IMR-90 (cell line): ENCODE results near the gene HYCC2. TPM values are rescaled to one million over a fixed set of nuclear protein-coding genes. Genes with fewer than 3 reads are reported as not detected.

Experiments used
- ATAC-seq: fragments of 200-7000 bp; cut with Tn5 transposase; 2 replicates; pipeline ENCODE4 v1.9.1; 2020; ENCODE audit warnings: low read depth, mild to moderate bottlenecking, moderate library complexity
- BruUV-seq: library from RNA; stranded (reverse); fragments of 400-500 nt; replicated peaks from 2 replicates; lab custom pipeline; 2021; lab: Mats Ljungman, UMichigan
- CTCF ChIA-PET: fragments of 300-600 bp; formaldehyde crosslinking; extraction: SDS; loops from one replicate; lab custom pipeline; 2021; ENCODE audit warnings: antibody characterized with exemption; lab: Yijun Ruan, JAX
- POLR2A ChIA-PET: fragments of 300-600 bp; sonication (Branson Sonifier 250); formaldehyde crosslinking; loops from one replicate; lab custom pipeline; 2022; ENCODE audit warnings: antibody characterized with exemption; ENCODE audit not compliant: unreplicated experiment; lab: Charles Lee
- DNase-seq: peaks from one replicate; pipeline ENCODE4 v3.0.0; 2013
- H2AFZ ChIP-seq: replicated peaks from 2 replicates; pipeline ENCODE3; 2013; ENCODE audit warnings: low read length, mild to moderate bottlenecking; ENCODE audit not compliant: poor library complexity
- H2AK5ac ChIP-seq: 2 replicates; pipeline ENCODE4 v1.6.1; 2013; ENCODE audit warnings: low read depth, low read length, inconsistent platforms
- H2AK9ac ChIP-seq: replicated peaks from 2 replicates; pipeline ENCODE3; 2013; ENCODE audit warnings: mild to moderate bottlenecking, low read depth, low read length, moderate library complexity; ENCODE audit not compliant: poor library complexity
- H2BK120ac ChIP-seq: 2 replicates; pipeline ENCODE4 v1.6.1; 2013; ENCODE audit warnings: low read depth, low read length, inconsistent platforms
- H2BK15ac ChIP-seq: 3 replicates; pipeline ENCODE4 v1.6.1; 2013; ENCODE audit warnings: low read depth, low read length, inconsistent platforms
- H2BK20ac ChIP-seq: 2 replicates; pipeline ENCODE4 v1.6.1; 2013; ENCODE audit warnings: low read depth, mild to moderate bottlenecking, inconsistent platforms, low read length, moderate library complexity
- H2BK5ac ChIP-seq: 2 replicates; pipeline ENCODE4 v1.6.1; 2013; ENCODE audit warnings: mild to moderate bottlenecking, low read depth, low read length, inconsistent platforms; ENCODE audit not compliant: poor library complexity, severe bottlenecking
- H3K14ac ChIP-seq: replicated peaks from 2 replicates; pipeline ENCODE4 v1.6.1; 2013; ENCODE audit warnings: low read depth, low read length, inconsistent platforms
- H3K18ac ChIP-seq: 2 replicates; pipeline ENCODE4 v1.6.1; 2013; ENCODE audit warnings: low read depth, low read length, control low read depth
- H3K23ac ChIP-seq: 2 replicates; pipeline ENCODE4 v1.6.1; 2013; ENCODE audit warnings: low read depth, low read length, inconsistent platforms
- H3K27ac ChIP-seq: 2 replicates; pipeline ENCODE4 v1.5.1; 2013; ENCODE audit warnings: mild to moderate bottlenecking, control low read depth, low read length; ENCODE audit not compliant: insufficient read depth
- H3K27me3 ChIP-seq: 2 replicates; pipeline ENCODE4 v1.6.1; 2013; ENCODE audit warnings: low read length; ENCODE audit not compliant: control insufficient read depth, insufficient read depth
- H3K36me3 ChIP-seq: 2 replicates; pipeline ENCODE4 v1.6.1; 2013; ENCODE audit warnings: low read length, mixed read lengths; ENCODE audit not compliant: control insufficient read depth, insufficient read depth
- H3K4ac ChIP-seq: 2 replicates; pipeline ENCODE4 v1.6.1; 2013; ENCODE audit warnings: low read depth, low read length, inconsistent platforms
- H3K4me1 ChIP-seq: 2 replicates; pipeline ENCODE4 v1.6.1; 2013; ENCODE audit warnings: low read length, mixed read lengths; ENCODE audit not compliant: control insufficient read depth, insufficient read depth
- H3K4me2 ChIP-seq: 2 replicates; pipeline ENCODE4 v1.6.1; 2013; ENCODE audit warnings: low read depth, mild to moderate bottlenecking, control low read depth, low read length, moderate library complexity
- H3K4me3 ChIP-seq: 2 replicates; pipeline ENCODE4 v1.5.1; 2013; ENCODE audit warnings: low read depth, mild to moderate bottlenecking, control low read depth, low read length, moderate library complexity; ENCODE audit not compliant: insufficient read depth
- H3K56ac ChIP-seq: 2 replicates; pipeline ENCODE4 v1.6.1; 2013; ENCODE audit warnings: low read length, inconsistent platforms; ENCODE audit not compliant: insufficient read depth; ENCODE audit errors: extremely low read depth
- H3K79me1 ChIP-seq, 2 experiments: 2 replicates each; pipeline ENCODE4 v1.6.1; 2013; ENCODE audit warnings: low read length in 2 of 2, inconsistent platforms in 1 of 2, low read depth in 1 of 2
- H3K9ac ChIP-seq: 2 replicates; pipeline ENCODE4 v1.6.1; 2013; ENCODE audit warnings: low read depth, low read length, control low read depth
- H3K9me1 ChIP-seq: 2 replicates; pipeline ENCODE4 v1.6.1; 2013; ENCODE audit warnings: low read length, inconsistent platforms; ENCODE audit not compliant: insufficient read depth
- H3K9me3 ChIP-seq: 2 replicates; pipeline ENCODE4 v1.6.1; 2013; ENCODE audit warnings: low read length; ENCODE audit not compliant: control insufficient read depth, insufficient read depth
- H4K20me1 ChIP-seq: 2 replicates; pipeline ENCODE4 v1.6.1; 2013; ENCODE audit warnings: low read length, inconsistent platforms; ENCODE audit not compliant: insufficient read depth
- H4K5ac ChIP-seq: 2 replicates; pipeline ENCODE4 v1.6.1; 2013; ENCODE audit warnings: mild to moderate bottlenecking, low read depth, low read length, control low read depth
- H4K8ac ChIP-seq, 2 experiments: 2 replicates each; pipeline ENCODE4 v1.6.1; 2013; ENCODE audit warnings: low read depth in 2 of 2, low read length in 2 of 2, control low read depth in 1 of 2, inconsistent platforms in 1 of 2
- H4K91ac ChIP-seq: 2 replicates; pipeline ENCODE4 v1.6.1; 2013; ENCODE audit warnings: low read depth, low read length, inconsistent platforms; ENCODE audit not compliant: insufficient read depth
- BHLHE40 ChIP-seq: fragments of 150-350 bp; IDR thresholded peaks from 2 replicates; pipeline ENCODE4 v1.6.1; 2016; ENCODE audit warnings: mild to moderate bottlenecking, low read depth, low read length
- CEBPB ChIP-seq: IDR thresholded peaks from 2 replicates; pipeline ENCODE4 v1.6.1; 2012; ENCODE audit warnings: low read depth, low read length, improper control_type of control experiment
- CHD1 ChIP-seq: IDR thresholded peaks from 2 replicates; pipeline ENCODE4 v1.6.1; 2012; ENCODE audit warnings: low read depth, low read length, improper control_type of control experiment
- FOS ChIP-seq: fragments of 150-350 bp; IDR thresholded peaks from 2 replicates; pipeline ENCODE4 v1.6.1; 2016; ENCODE audit warnings: low read depth, low read length
- MAFK ChIP-seq: IDR thresholded peaks from 2 replicates; pipeline ENCODE4 v1.6.1; 2012; ENCODE audit warnings: low read depth, low read length, improper control_type of control experiment
- MAZ ChIP-seq: IDR thresholded peaks from 2 replicates; pipeline ENCODE4 v1.6.1; 2012; ENCODE audit warnings: low read depth, mild to moderate bottlenecking, low read length, improper control_type of control experiment, moderate library complexity, borderline replicate concordance
- MXI1 ChIP-seq: IDR thresholded peaks from 2 replicates; pipeline ENCODE4 v1.6.1; 2012; ENCODE audit warnings: low read depth, mild to moderate bottlenecking, low read length, moderate library complexity, borderline replicate concordance
- NFE2L2 ChIP-seq: fragments of 150-350 bp; IDR thresholded peaks from 2 replicates; pipeline ENCODE4 v1.6.1; 2016; ENCODE audit warnings: low read depth, mild to moderate bottlenecking, low read length
- POLR2A ChIP-seq: IDR thresholded peaks from 2 replicates; pipeline ENCODE4 v1.6.1; 2012; ENCODE audit warnings: mild to moderate bottlenecking, low read depth, low read length
- RAD21 ChIP-seq: IDR thresholded peaks from 2 replicates; pipeline ENCODE4 v1.6.1; 2012; ENCODE audit warnings: low read length, improper control_type of control experiment
- RCOR1 ChIP-seq: IDR thresholded peaks from 2 replicates; pipeline ENCODE4 v1.6.1; 2012; ENCODE audit warnings: mild to moderate bottlenecking, low read length, improper control_type of control experiment; ENCODE audit not compliant: insufficient replicate concordance
- RFX5 ChIP-seq: IDR thresholded peaks from 2 replicates; pipeline ENCODE4 v1.8.0; 2012; ENCODE audit warnings: low read depth, mild to moderate bottlenecking, low read length, moderate library complexity
- SMC3 ChIP-seq: fragments of 150-350 bp; IDR thresholded peaks from 2 replicates; pipeline ENCODE4 v1.6.1; 2016; ENCODE audit warnings: low read depth, mild to moderate bottlenecking, antibody characterized with exemption, low read length, moderate library complexity
- WGBS, 2 experiments: methylation state at CpG; one replicate each; pipeline versions ENCODE4 v1.1.5 to v1.1.7; 2013; ENCODE audit warnings: missing lambda C conversion rate in 2 of 2; ENCODE audit not compliant: insufficient read length in 1 of 2; ENCODE audit errors: extremely low coverage in 2 of 2; 5-methylcytosine and 5-hydroxymethylcytosine counted together
- dilution Hi-C: fragments of 300-500 bp; cut with HindIII; formaldehyde crosslinking; loops from one replicate; pipeline ENCODE4 v1.14.3; 2018; ENCODE audit warnings: low sequenced_read_pairs; ENCODE audit not compliant: unreplicated experiment
- in situ Hi-C: fragments of 300-500 bp; cut with MboI; formaldehyde crosslinking; loops from 3 replicates; pipeline ENCODE4 v1.14.3; 2019; ENCODE audit warnings: low sequenced_read_pairs, inconsistent platforms, mixed read lengths
- intact Hi-C: fragments of 100-400 bp; cut with micrococcal nuclease; formaldehyde crosslinking; loops from 2 replicates; pipeline ENCODE4 v1.10.0; 2022
- polyA plus RNA-seq, 3 experiments: library from polyadenylated mRNA; depleted of rRNA; stranded (reverse); fragments of >200 nt; gene quantifications; 2 replicates each; pipeline ENCODE4 v1.2.3, GENCODE V29; 2012; ENCODE audit warnings: low replicate concordance in 1 of 3
- total RNA-seq: library from RNA; depleted of rRNA; stranded (reverse); fragments of >200 nt; gene quantifications from 2 replicates; pipeline ENCODE4 v1.2.3, GENCODE V29; 2012
- TF ChIP-seq, protein P1 (sequence below): fragments of 150-350 bp; IDR thresholded peaks from 2 replicates; pipeline ENCODE4 v1.6.1; 2016; ENCODE audit warnings: low read depth, mild to moderate bottlenecking, low read length, moderate library complexity, borderline replicate concordance
- TF ChIP-seq, protein P2 (sequence below): conservative IDR thresholded peaks from 2 replicates; pipeline ENCODE4 v1.5.1; 2012; ENCODE audit warnings: mild to moderate bottlenecking, low read depth, low read length, improper control_type of control experiment
- TF ChIP-seq, protein P3 (sequence below): fragments of 150-350 bp; IDR thresholded peaks from 2 replicates; pipeline ENCODE4 v1.6.1; 2017; ENCODE audit warnings: mild to moderate bottlenecking, antibody characterized with exemption, low read length, low read depth

The HYCC2 gene
- total and polyA plus RNA-seq, 2 of the 4 experiments (the other 2 are of a cell fraction) = 2.2 to 9.1 TPM

DNA sequence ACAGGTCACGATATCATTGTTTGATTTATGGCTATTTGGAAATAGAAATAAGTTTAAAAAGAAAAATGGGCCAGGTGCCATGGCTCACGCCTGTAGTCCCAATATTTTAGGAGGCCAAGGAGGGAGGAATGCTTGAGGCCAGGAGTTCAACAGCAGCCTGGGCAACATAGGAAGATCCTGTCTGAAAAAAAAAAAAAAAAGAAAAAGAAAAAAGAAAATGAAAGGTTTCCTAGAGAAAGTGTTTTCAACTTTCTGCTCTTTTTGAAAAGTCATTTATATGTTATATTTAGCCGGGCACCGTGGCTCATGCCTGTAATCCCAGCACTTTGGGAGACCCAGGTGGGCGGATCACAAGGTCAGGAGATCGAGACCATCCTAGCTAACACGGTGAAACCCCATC, 3.5 kb upstream of the HYCC2 start:
- Histone ChIP-seq H2BK120ac (no peak overlapping the region), H3K4ac (no peak overlapping the region), H2BK15ac (no peak overlapping the region), H4K91ac (no peak overlapping the region), H2AK5ac (no peak overlapping the region), H3K27ac (no peak overlapping the region), H2AFZ (no peak overlapping the region), H3K9ac (no peak overlapping the region), H4K8ac (no peak overlapping the region), H3K56ac (no peak overlapping the region), H3K27me3 (no peaks in the 10 kb centered on the region), H3K9me1 (no peaks in the 10 kb centered on the region), H3K23ac (no peak overlapping the region), H2BK5ac (no peak overlapping the region), H3K79me1 (peaks cover 7 to 37% of the 10 kb centered on the region in 2 experiments), H4K20me1 (no peaks in the 10 kb centered on the region), H3K36me3 (peaks cover 4% of the 10 kb centered on the region; the same call in 1 of the 2 replicates), H2BK20ac (no peak overlapping the region), H3K18ac (no peak overlapping the region), H2AK9ac (no peak overlapping the region), H3K4me2 (no peak overlapping the region), H3K4me1 (no peaks in the 10 kb centered on the region), H3K9me3 (no peaks in the 10 kb centered on the region), H4K5ac (no peak overlapping the region), H3K14ac (no peak overlapping the region), H3K4me3 (no peak overlapping the region)
- CTCF ChIA-PET = no interaction called here
- no TSS peak for BruUV-seq
- intact Hi-C loops (loop anchor here (5.0 kb wide), 2 partner anchors 42 to 102 kb away; partner anchors contain the start of gene CFLAR), dilution Hi-C loops (no loop called here), in situ Hi-C loops (no loop called here)
- TF ChIP-seq, protein P1, sequence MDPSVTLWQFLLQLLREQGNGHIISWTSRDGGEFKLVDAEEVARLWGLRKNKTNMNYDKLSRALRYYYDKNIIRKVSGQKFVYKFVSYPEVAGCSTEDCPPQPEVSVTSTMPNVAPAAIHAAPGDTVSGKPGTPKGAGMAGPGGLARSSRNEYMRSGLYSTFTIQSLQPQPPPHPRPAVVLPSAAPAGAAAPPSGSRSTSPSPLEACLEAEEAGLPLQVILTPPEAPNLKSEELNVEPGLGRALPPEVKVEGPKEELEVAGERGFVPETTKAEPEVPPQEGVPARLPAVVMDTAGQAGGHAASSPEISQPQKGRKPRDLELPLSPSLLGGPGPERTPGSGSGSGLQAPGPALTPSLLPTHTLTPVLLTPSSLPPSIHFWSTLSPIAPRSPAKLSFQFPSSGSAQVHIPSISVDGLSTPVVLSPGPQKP = no peak
- TF ChIP-seq RFX5 (no peak), BHLHE40 (no peak), POLR2A (no peak), MAZ (no peak), RAD21 (no peak), MXI1 (no peak), CHD1 (no peak), NFE2L2 (no peak), CEBPB (no peak), MAFK (no peak), FOS (no peak), RCOR1 (no peak), SMC3 (no peak)
- TF ChIP-seq, protein P2, sequence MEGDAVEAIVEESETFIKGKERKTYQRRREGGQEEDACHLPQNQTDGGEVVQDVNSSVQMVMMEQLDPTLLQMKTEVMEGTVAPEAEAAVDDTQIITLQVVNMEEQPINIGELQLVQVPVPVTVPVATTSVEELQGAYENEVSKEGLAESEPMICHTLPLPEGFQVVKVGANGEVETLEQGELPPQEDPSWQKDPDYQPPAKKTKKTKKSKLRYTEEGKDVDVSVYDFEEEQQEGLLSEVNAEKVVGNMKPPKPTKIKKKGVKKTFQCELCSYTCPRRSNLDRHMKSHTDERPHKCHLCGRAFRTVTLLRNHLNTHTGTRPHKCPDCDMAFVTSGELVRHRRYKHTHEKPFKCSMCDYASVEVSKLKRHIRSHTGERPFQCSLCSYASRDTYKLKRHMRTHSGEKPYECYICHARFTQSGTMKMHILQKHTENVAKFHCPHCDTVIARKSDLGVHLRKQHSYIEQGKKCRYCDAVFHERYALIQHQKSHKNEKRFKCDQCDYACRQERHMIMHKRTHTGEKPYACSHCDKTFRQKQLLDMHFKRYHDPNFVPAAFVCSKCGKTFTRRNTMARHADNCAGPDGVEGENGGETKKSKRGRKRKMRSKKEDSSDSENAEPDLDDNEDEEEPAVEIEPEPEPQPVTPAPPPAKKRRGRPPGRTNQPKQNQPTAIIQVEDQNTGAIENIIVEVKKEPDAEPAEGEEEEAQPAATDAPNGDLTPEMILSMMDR = no peak
- TF ChIP-seq, protein P3, sequence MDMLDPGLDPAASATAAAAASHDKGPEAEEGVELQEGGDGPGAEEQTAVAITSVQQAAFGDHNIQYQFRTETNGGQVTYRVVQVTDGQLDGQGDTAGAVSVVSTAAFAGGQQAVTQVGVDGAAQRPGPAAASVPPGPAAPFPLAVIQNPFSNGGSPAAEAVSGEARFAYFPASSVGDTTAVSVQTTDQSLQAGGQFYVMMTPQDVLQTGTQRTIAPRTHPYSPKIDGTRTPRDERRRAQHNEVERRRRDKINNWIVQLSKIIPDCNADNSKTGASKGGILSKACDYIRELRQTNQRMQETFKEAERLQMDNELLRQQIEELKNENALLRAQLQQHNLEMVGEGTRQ = no peak
- POLR2A ChIA-PET = no interaction called here
- DNase-seq (no peak), ATAC-seq (no peak)
- 92% methylated on average over 2 of the region's 7 CpGs; no CpG with 5 or more reads in 1 of the 2 experiments for WGBS, 2 experiments
